Endothelial cell of umbilical vein (primary cell): Measurements from ENCODE around the gene CCR7.

Experiments
- CTCF ChIP-seq, 2 donors: IDR thresholded peaks; 1 replicate in 1 of 2; 2 replicates in 1 of 2; pipeline ENCODE4 v1.5.1; 2011; ENCODE audit warnings: low read length in 2 of 2, mild to moderate bottlenecking in 2 of 2, moderate library complexity in 2 of 2, control low read depth in 1 of 2, inconsistent platforms in 1 of 2, low read depth in 1 of 2; ENCODE audit not compliant: insufficient read depth in 1 of 2; ENCODE audit errors: extremely low read depth in 1 of 2
- EZH2 ChIP-seq: IDR thresholded peaks from 2 replicates; pipeline ENCODE4 v1.6.1; 2012; ENCODE audit warnings: borderline replicate concordance, low read depth, mild to moderate bottlenecking, moderate library complexity, low read length, inconsistent platforms; ENCODE audit not compliant: severe bottlenecking
- POLR2AphosphoS5 ChIP-seq: IDR thresholded peaks from 2 replicates; pipeline ENCODE4 v1.6.1; 2012; ENCODE audit warnings: low read depth, mild to moderate bottlenecking, control low read depth, low read length, moderate library complexity; ENCODE audit not compliant: insufficient read depth

DNA sequence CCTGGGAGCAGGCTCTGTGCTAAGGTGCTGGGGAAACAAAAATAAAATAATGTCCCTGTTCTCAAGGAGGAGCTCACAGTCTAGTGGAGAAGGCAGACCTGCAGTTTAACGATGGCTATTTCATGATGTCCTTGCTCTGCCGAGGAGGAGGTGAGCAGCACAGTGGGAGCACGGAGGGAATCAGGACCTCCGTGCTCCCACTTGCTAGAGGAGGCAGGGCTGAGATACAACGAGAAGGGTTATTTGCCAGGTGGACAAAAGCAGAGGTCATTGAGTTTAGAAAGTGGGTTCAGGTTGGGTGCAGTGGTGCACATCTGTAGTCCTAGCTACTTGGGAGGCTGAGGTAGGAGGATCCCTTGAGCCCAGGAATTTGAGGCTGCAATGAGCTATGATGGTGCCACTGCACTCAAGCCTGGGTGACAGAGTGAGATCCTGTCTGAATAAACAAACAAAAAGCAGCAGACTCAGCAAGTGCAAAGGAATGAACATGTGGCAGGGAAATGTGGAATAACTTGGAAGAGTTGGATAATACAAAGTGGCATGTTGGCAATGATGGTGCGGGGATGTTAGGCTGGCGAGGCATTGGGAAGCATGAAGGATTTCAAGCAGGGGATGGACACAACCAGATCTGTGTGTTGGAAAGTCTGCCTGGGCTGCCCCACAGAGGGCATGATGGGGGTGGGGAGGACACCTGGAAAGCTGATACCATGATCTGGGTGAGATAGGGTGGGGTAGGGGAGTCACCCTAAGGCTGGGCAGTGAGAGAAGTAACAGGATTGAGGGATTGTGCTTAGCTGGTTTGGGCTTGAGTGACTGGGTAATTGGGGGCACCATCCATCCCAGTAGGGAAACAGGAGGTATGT lies 51.0 kb downstream of the CCR7 start:
- TF ChIP-seq CTCF (IDR thresholded peaks at IDR 0.05; ENCODE audit: extremely low read depth in 1 of 2, insufficient read depth in 1 of 2, low read depth in 1 of 2, low read length in 2 of 2) (no peak), POLR2AphosphoS5 (no peak), EZH2 (no peak)
